Liver (tissue), 9 donors: Measurements from ENCODE around the gene ALDH1A2. TPM values are rescaled to one million over a fixed set of nuclear protein-coding genes. Genes with fewer than 3 reads are reported as not detected.

Source experiments
- DNase-seq: peaks from one replicate; pipeline ENCODE4 v3.0.0-alpha.2; 2017; ENCODE audit warnings: low spot score
- H3K27ac ChIP-seq, 2 donors: one replicate each; pipeline ENCODE4 v1.7.0; 2013; ENCODE audit warnings: inconsistent platforms in 2 of 2, low read length in 2 of 2, control low read depth in 1 of 2, low read depth in 1 of 2, mild to moderate bottlenecking in 1 of 2
- H3K27me3 ChIP-seq, 4 donors: one replicate each; pipeline versions ENCODE4 v1.6.1 to v1.7.0; 2013; ENCODE audit warnings: low read length in 3 of 4, inconsistent platforms in 1 of 4, mild to moderate bottlenecking in 1 of 4, moderate library complexity in 1 of 4; ENCODE audit not compliant: control insufficient read depth in 4 of 4, insufficient read depth in 4 of 4
- H3K36me3 ChIP-seq, 4 donors: one replicate each; pipeline versions ENCODE4 v1.6.1 to v1.7.0; 2013; ENCODE audit warnings: low read length in 3 of 4, mild to moderate bottlenecking in 3 of 4, low read depth in 1 of 4, moderate library complexity in 1 of 4; ENCODE audit not compliant: control insufficient read depth in 4 of 4, insufficient read depth in 3 of 4
- H3K4me1 ChIP-seq, 4 donors: one replicate each; pipeline versions ENCODE4 v1.6.1 to v1.7.0; 2013; ENCODE audit warnings: low read length in 3 of 4, mild to moderate bottlenecking in 3 of 4, moderate library complexity in 1 of 4; ENCODE audit not compliant: control insufficient read depth in 4 of 4, insufficient read depth in 4 of 4
- H3K4me3 ChIP-seq, 3 donors: one replicate each; pipeline versions ENCODE4 v1.6.1 to v1.7.0; 2013; ENCODE audit warnings: low read length in 3 of 3, control low read depth in 1 of 3, low read depth in 1 of 3, mild to moderate bottlenecking in 1 of 3
- H3K9ac ChIP-seq, 2 donors: one replicate each; pipeline ENCODE4 v1.7.0; 2013; ENCODE audit warnings: low read length in 2 of 2, mild to moderate bottlenecking in 2 of 2, moderate library complexity in 2 of 2, control low read depth in 1 of 2, low read depth in 1 of 2
- H3K9me3 ChIP-seq, 4 donors: one replicate each; pipeline versions ENCODE4 v1.6.1 to v1.7.0; 2013; ENCODE audit warnings: low read length in 3 of 4; ENCODE audit not compliant: control insufficient read depth in 4 of 4
- ATF3 ChIP-seq: IDR thresholded peaks from 2 replicates; pipeline ENCODE4 v1.6.1; 2016; ENCODE audit warnings: antibody characterized with exemption
- CTCF ChIP-seq: fragments of 150-350 bp; IDR thresholded peaks from 2 replicates; pipeline ENCODE4 v1.5.1; 2017; ENCODE audit warnings: improper control_type of control experiment, low read depth, low read length; ENCODE audit not compliant: missing input control
- EGR1 ChIP-seq, 2 donors: IDR thresholded peaks; 2 replicates each; pipeline ENCODE4 v1.6.1; 2016 to 2018; ENCODE audit warnings: antibody characterized with exemption in 2 of 2, low read depth in 2 of 2
- FOXA1 ChIP-seq: IDR thresholded peaks from 2 replicates; pipeline ENCODE4 v1.6.1; 2016; ENCODE audit warnings: antibody characterized with exemption
- FOXA2 ChIP-seq: IDR thresholded peaks from 2 replicates; pipeline ENCODE4 v1.6.1; 2016; ENCODE audit warnings: antibody characterized with exemption
- GABPA ChIP-seq, 2 donors: IDR thresholded peaks in 1 of 2; conservative IDR thresholded peaks in 1 of 2; 2 replicates each; pipeline ENCODE4 v1.6.1; 2016; ENCODE audit warnings: antibody characterized with exemption in 2 of 2, mild to moderate bottlenecking in 1 of 2, moderate library complexity in 1 of 2
- HNF4A ChIP-seq, 2 donors: conservative IDR thresholded peaks; 2 replicates each; pipeline ENCODE4 v1.6.1; 2016; ENCODE audit warnings: antibody characterized with exemption in 2 of 2, mild to moderate bottlenecking in 2 of 2
- HNF4G ChIP-seq: IDR thresholded peaks from 2 replicates; pipeline ENCODE4 v1.6.1; 2016; ENCODE audit warnings: antibody characterized with exemption
- JUND ChIP-seq, 2 donors: IDR thresholded peaks; 2 replicates each; pipeline ENCODE4 v1.6.1; 2016; ENCODE audit warnings: antibody characterized with exemption in 2 of 2
- MAX ChIP-seq: IDR thresholded peaks from 2 replicates; pipeline ENCODE4 v1.6.1; 2016; ENCODE audit warnings: antibody characterized with exemption
- NR2F2 ChIP-seq: IDR thresholded peaks from 2 replicates; pipeline ENCODE4 v1.6.1; 2016; ENCODE audit warnings: antibody characterized with exemption
- RAD21 ChIP-seq, 2 donors: IDR thresholded peaks; 2 replicates each; pipeline ENCODE4 v1.6.1; 2016; ENCODE audit warnings: antibody characterized with exemption in 2 of 2, mild to moderate bottlenecking in 2 of 2
- REST ChIP-seq: IDR thresholded peaks from 2 replicates; pipeline ENCODE4 v1.6.1; 2016; ENCODE audit warnings: antibody characterized with exemption, mild to moderate bottlenecking
- RXRA ChIP-seq, 2 donors: IDR thresholded peaks; 2 replicates each; pipeline ENCODE4 v1.6.1; 2017 to 2018; ENCODE audit warnings: antibody characterized with exemption in 2 of 2, mild to moderate bottlenecking in 1 of 2
- SP1 ChIP-seq: IDR thresholded peaks from 2 replicates; pipeline ENCODE4 v1.6.1; 2018; ENCODE audit warnings: antibody characterized with exemption, mild to moderate bottlenecking
- TAF1 ChIP-seq: conservative IDR thresholded peaks from 2 replicates; pipeline ENCODE4 v1.6.1; 2016; ENCODE audit warnings: antibody characterized with exemption, mild to moderate bottlenecking
- YY1 ChIP-seq: IDR thresholded peaks from 2 replicates; pipeline ENCODE4 v1.6.1; 2016; ENCODE audit warnings: antibody characterized with exemption, mild to moderate bottlenecking
- ZBTB33 ChIP-seq: IDR thresholded peaks from 2 replicates; pipeline ENCODE4 v1.6.1; 2016; ENCODE audit warnings: antibody characterized with exemption
- WGBS: extraction: QIAGEN DNeasy Blood & Tissue Kit; methylation state at CpG from one replicate; pipeline ENCODE4 v1.1.7; 2013; 5-methylcytosine and 5-hydroxymethylcytosine counted together
- polyA plus RNA-seq, 2 donors: library from polyadenylated mRNA; stranded (reverse) in 1 of 2; unstranded in 1 of 2; fragments of 200-250 nt in 1 of 2; fragments of >200 nt in 1 of 2; fragmentation: Nextera tagmentation in 1 of 2; extraction: Ambion mirVana in 1 of 2; gene quantifications; one replicate each; pipeline versions ENCODE4 v1.2.1 to v1.2.3, GENCODE V29; 2013 to 2015
- total RNA-seq, 2 donors: library from RNA; depleted of rRNA; stranded (reverse); fragments of >200 nt; gene quantifications; one replicate each; pipeline ENCODE4 v1.2.3, GENCODE V29; 2014
- donor health status: healthy.
- donor health status: healthy.
- donor health status: healthy.
- donor health status: healthy.
- donor health status: healthy.

Gene ALDH1A2
- total and polyA plus RNA-seq, 4 donors: 1.2 to 22.7 (median 14.0) TPM

GRCh38 chr15:57943171-57943570 lies 122.3 kb downstream of the ALDH1A2 start:
- Histone ChIP-seq H3K27ac (no peak overlapping the region), H3K4me1 (no peaks in the 10 kb centered on the region), H3K27me3 (no peaks in the 10 kb centered on the region), H3K9me3 (no peaks in the 10 kb centered on the region), H3K36me3 (no peaks in the 10 kb centered on the region), H3K4me3 (no peak overlapping the region), H3K9ac (no peak overlapping the region)
- no peak for DNase-seq
- TF ChIP-seq CTCF (no peak), RAD21 (IDR thresholded peaks at IDR 0.05) (no peak), TAF1 (no peak), EGR1 (IDR thresholded peaks at IDR 0.05; ENCODE audit: low read depth in 2 of 2) (no peak), FOXA1 (no peak), JUND (IDR thresholded peaks at IDR 0.05) (no peak), NR2F2 (no peak), SP1 (no peak), YY1 (no peak), FOXA2 (no peak), GABPA (IDR thresholded peaks at IDR 0.05 in 1 of 2, conservative IDR thresholded peaks at IDR 0.05 in 1 of 2) (no peak), REST (no peak), ATF3 (no peak), MAX (no peak), HNF4G (no peak), HNF4A (conservative IDR thresholded peaks at IDR 0.05) (no peak), ZBTB33 (no peak), RXRA (IDR thresholded peaks at IDR 0.05) (no peak)
- WGBS: 93% methylated on average over 5 of the region's 5 CpGs

DNA sequence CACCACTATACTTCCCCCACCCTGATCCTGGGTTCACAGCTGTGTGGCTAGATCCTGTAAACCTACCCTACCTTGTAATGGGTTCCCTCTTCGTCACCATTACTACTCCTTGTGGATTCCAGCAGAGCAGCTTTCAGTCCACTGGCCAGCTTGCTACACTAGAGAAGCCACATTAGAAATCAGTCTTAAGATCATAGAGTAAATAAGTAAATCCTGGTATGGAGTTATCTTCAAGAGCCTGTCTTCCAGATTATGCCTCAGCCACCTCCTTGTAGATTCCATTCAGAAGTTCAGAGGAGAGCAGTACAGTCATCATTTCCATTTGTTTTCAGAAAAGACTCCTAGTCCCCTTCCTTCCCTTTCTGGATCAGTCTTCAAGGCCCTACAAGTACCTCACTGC lies 123.7 kb downstream of the ALDH1A2 start:
- no peak overlapping the region for H3K4me3 ChIP-seq
- TF ChIP-seq RXRA (IDR thresholded peaks at IDR 0.05) (no peak), MAX (no peak), SP1 (no peak), JUND (IDR thresholded peaks at IDR 0.05) (no peak), NR2F2 (no peak), ZBTB33 (no peak), RAD21 (IDR thresholded peaks at IDR 0.05) (no peak), YY1 (no peak)
- 91% methylated on average over 1 of the region's 1 CpG for WGBS

More for the DNA sequence above, 123.7 kb downstream of the ALDH1A2 start:
- Histone ChIP-seq H3K27ac (no peak overlapping the region), H3K27me3 (no peaks in the 10 kb centered on the region), H3K36me3 (no peaks in the 10 kb centered on the region), H3K9ac (no peak overlapping the region), H3K9me3 (no peaks in the 10 kb centered on the region), H3K4me1 (no peaks in the 10 kb centered on the region)
- DNase-seq: no peak
